ENCODE measurements around the gene CCDC85C.

- TF ChIP-seq ZNF138 (CRISPR knock-in tag; conservative IDR thresholded peaks at IDR 0.05) (no peak), FOXP4 (CRISPR knock-in tag; IDR thresholded peaks at IDR 0.05) (no peak), ATF3 (CRISPR knock-in tag; conservative IDR thresholded peaks at IDR 0.05) (no peak)
These were observed 24.0 kb downstream of the CCDC85C start for GRCh38 chr14:99579903-99580571.
